Uterus (tissue), 2 donors: Measurements from ENCODE around the gene NCLN.

Experiments
- CTCF ChIP-seq, 4 experiments: fragments of 200-600 bp in 2 of 4; fragments of 450-650 bp in 2 of 4; sonication (generic) in 2 of 4; IDR thresholded peaks; one replicate each; pipeline ENCODE4 v1.5.1; 2016 to 2019; ENCODE audit warnings: antibody characterized with exemption in 4 of 4, mild to moderate bottlenecking in 2 of 4, moderate library complexity in 1 of 4
- POLR2A ChIP-seq, 2 donors: fragments of 450-650 bp; IDR thresholded peaks; one replicate each; pipeline ENCODE4 v1.6.1; 2016; ENCODE audit warnings: antibody characterized with exemption in 2 of 2, mild to moderate bottlenecking in 1 of 2, moderate library complexity in 1 of 2

GRCh38 chr19:3154957-3155736 lies 30.6 kb upstream of the NCLN start:
- TF ChIP-seq CTCF (IDR thresholded peaks at IDR 0.05) (no peak), POLR2A (IDR thresholded peaks at IDR 0.05) (no peak)
